Fibroblast of peridontal ligament (primary cell): ENCODE measurements around the gene VMP1.

Experiments used
- DNase-seq: peaks from one replicate; pipeline ENCODE4 v3.0.0-alpha.2; 2010; ENCODE audit errors: extremely low read depth

Gene VMP1

GRCh38 chr17:59711936-59712335 is 4.5 kb downstream of the VMP1 start:
- DNase-seq = no peak

- no peak for DNase-seq
These were observed 5.4 kb downstream of the VMP1 start for GRCh38 chr17:59712862-59713261.

- DNase-seq = no peak
These were observed 6.8 kb downstream of the VMP1 start for GRCh38 chr17:59714255-59714654.

- DNase-seq = no peak
These were observed 9.0 kb downstream of the VMP1 start for GRCh38 chr17:59716427-59716826.

- DNase-seq = no peak
These were observed 12.1 kb downstream of the VMP1 start for GRCh38 chr17:59719526-59719925.

- no peak for DNase-seq
These were observed 15.2 kb downstream of the VMP1 start for GRCh38 chr17:59722623-59723022.

GRCh38 chr17:59723041-59723440 is 15.6 kb downstream of the VMP1 start:
- no peak for DNase-seq

GRCh38 chr17:59723607-59724006 is 16.2 kb downstream of the VMP1 start:
- DNase-seq = no peak

GRCh38 chr17:59725691-59726090 is 18.2 kb downstream of the VMP1 start:
- peak; percentile 76 for DNase-seq

- DNase-seq = no peak
These were observed 20.5 kb downstream of the VMP1 start for GRCh38 chr17:59727817-59728533.

- no peak for DNase-seq
These were observed 22.9 kb downstream of the VMP1 start for GRCh38 chr17:59730268-59730834.

- no peak for DNase-seq
These were observed 26.2 kb downstream of the VMP1 start for GRCh38 chr17:59733697-59734096.

- DNase-seq = no peak
These were observed 26.8 kb downstream of the VMP1 start for GRCh38 chr17:59734226-59734625.

GRCh38 chr17:59737324-59737723 is 29.9 kb downstream of the VMP1 start:
- DNase-seq = no peak

GRCh38 chr17:59743842-59744241 is 36.4 kb downstream of the VMP1 start:
- no peak for DNase-seq

GRCh38 chr17:59745040-59745439 is 37.6 kb downstream of the VMP1 start:
- DNase-seq = no peak

- DNase-seq = peak; percentile 85
These were observed 39.5 kb downstream of the VMP1 start for GRCh38 chr17:59746849-59747445.

GRCh38 chr17:59748591-59748990 is 41.1 kb downstream of the VMP1 start:
- DNase-seq = no peak

- no peak for DNase-seq
These were observed 44.5 kb downstream of the VMP1 start for GRCh38 chr17:59751955-59752413.

- DNase-seq = peak; percentile 62
These were observed 45.0 kb downstream of the VMP1 start for GRCh38 chr17:59752446-59752845.

GRCh38 chr17:59752922-59753321 is 45.5 kb downstream of the VMP1 start:
- no peak for DNase-seq

GRCh38 chr17:59753522-59754467 is 46.3 kb downstream of the VMP1 start:
- peak; percentile 98 for DNase-seq
